Gastrocnemius medialis (tissue), 4 donors: ENCODE measurements around the gene AMIGO3. TPM values are rescaled to one million over a fixed set of nuclear protein-coding genes. Genes with fewer than 3 reads are reported as not detected.
"Not testable (repeated sequence)": the region's sequence is repeated elsewhere in the genome, so short reads cannot be mapped to it uniquely, and the experiment has no call there.

ENCODE experiments used
- ATAC-seq, 2 donors: fragments of 150-250 bp; one replicate each; pipeline ENCODE4 v1.9.1; 2016
- DNase-seq, 2 donors: peaks; one replicate each; pipeline ENCODE4 v3.0.0-alpha.2; 2019
- H3K27ac ChIP-seq, 4 donors: fragments of 200-600 bp; sonication (generic); 1 replicate in 1 of 4; 2 replicates in 3 of 4; pipeline ENCODE4 v1.5.1; 2016 to 2018; ENCODE audit warnings: mild to moderate bottlenecking in 2 of 4, moderate library complexity in 1 of 4
- H3K27me3 ChIP-seq, 3 donors: fragments of 200-600 bp; sonication (generic) in 2 of 3; 1 replicate in 1 of 3; 2 replicates in 2 of 3; pipeline versions ENCODE4 v1.5.1 to v1.6.0; 2016 to 2019; ENCODE audit warnings: mild to moderate bottlenecking in 1 of 3, moderate library complexity in 1 of 3
- H3K36me3 ChIP-seq, 2 donors: fragments of 200-600 bp; sonication (generic) in 1 of 2; one replicate each; pipeline ENCODE4 v1.5.1; 2017 to 2018
- H3K4me1 ChIP-seq, 2 donors: fragments of 200-600 bp; sonication (generic) in 1 of 2; one replicate each; pipeline ENCODE4 v1.5.1; 2016 to 2017; ENCODE audit warnings: mild to moderate bottlenecking in 2 of 2
- H3K4me3 ChIP-seq, 4 donors: fragments of 200-600 bp; sonication (generic) in 3 of 4; 1 replicate in 1 of 4; 2 replicates in 3 of 4; pipeline ENCODE4 v1.5.1; 2016 to 2019; ENCODE audit warnings: mild to moderate bottlenecking in 2 of 4
- H3K9me3 ChIP-seq, 3 donors: fragments of 200-600 bp; sonication (generic) in 2 of 3; 1 replicate in 1 of 3; 2 replicates in 2 of 3; pipeline ENCODE4 v1.5.1; 2016 to 2019
- POLR2A ChIP-seq, 2 donors: fragments of 450-650 bp; IDR thresholded peaks; one replicate each; pipeline ENCODE4 v1.6.1; 2017; ENCODE audit warnings: antibody characterized with exemption in 2 of 2, mild to moderate bottlenecking in 2 of 2, moderate library complexity in 2 of 2
- in situ Hi-C, 4 donors: fragments of 200-750 bp; cut with MboI; loops; one replicate each; pipeline versions ENCODE4 v1.15.0 to v1.8.0; 2017; ENCODE audit warnings: low sequenced_read_pairs in 4 of 4
- intact Hi-C: fragments of 100-400 bp; cut with DNase I; formaldehyde crosslinking; loops from one replicate; pipeline ENCODE4 v1.15.1; 2023; ENCODE audit warnings: low total_unique reads
- total RNA-seq, 4 donors: library from RNA; depleted of rRNA; stranded (reverse); fragments of >200 nt; gene quantifications; one replicate each; pipeline versions ENCODE4 v1.1.0 to v1.2.3, GENCODE V29; 2016
- TF ChIP-seq, protein P1 (sequence below), 5 experiments: fragments of 450-650 bp in 3 of 5; fragments of 200-600 bp in 2 of 5; sonication (generic) in 2 of 5; IDR thresholded peaks in 4 of 5; conservative IDR thresholded peaks in 1 of 5; 1 replicate in 4 of 5; 2 replicates in 1 of 5; pipeline ENCODE4 v1.5.1; 2016 to 2019; ENCODE audit warnings: antibody characterized with exemption in 5 of 5, mild to moderate bottlenecking in 3 of 5, moderate library complexity in 3 of 5

Gene AMIGO3
- total RNA-seq, 4 donors from 2014 or later = 0.10 to 0.76 (median 0.42) TPM; not detected in 1

DNA sequence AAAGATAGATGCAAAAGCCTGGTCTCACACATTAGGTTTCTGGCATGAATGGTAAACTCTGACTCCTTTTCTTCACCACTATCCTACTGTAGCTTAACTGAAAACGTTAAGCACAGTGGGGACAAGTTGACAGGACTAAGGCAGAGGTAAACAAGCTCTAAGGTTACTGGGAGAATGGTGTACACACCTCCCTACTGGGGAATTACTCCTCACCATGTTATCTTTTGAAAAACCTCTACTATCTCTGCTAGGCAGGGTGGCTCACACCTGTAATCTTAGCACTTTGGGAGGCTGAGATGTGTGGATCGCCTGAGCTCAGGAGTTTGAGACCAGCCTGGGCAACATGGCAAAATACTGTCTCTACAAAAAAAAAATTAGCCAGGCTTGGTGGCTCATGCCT, 37.7 kb upstream of the AMIGO3 start:
- intact Hi-C loops = no loop called here
- no peaks in the 10 kb centered on the region for H3K36me3 ChIP-seq
- in situ Hi-C loops = no loop called here
- no peaks in the 10 kb centered on the region for H3K9me3 ChIP-seq
- H3K4me3 ChIP-seq = no peak overlapping the region
- peak overlapping the region in 1 of 4 donors; percentile 36 for H3K27ac ChIP-seq
- H3K4me1 ChIP-seq = peaks cover 48 to 53% of the 10 kb centered on the region in 2 donors
- no peak for DNase-seq
- ATAC-seq = peak in 1 of 2 donors; percentile 41
- TF ChIP-seq, protein P1, sequence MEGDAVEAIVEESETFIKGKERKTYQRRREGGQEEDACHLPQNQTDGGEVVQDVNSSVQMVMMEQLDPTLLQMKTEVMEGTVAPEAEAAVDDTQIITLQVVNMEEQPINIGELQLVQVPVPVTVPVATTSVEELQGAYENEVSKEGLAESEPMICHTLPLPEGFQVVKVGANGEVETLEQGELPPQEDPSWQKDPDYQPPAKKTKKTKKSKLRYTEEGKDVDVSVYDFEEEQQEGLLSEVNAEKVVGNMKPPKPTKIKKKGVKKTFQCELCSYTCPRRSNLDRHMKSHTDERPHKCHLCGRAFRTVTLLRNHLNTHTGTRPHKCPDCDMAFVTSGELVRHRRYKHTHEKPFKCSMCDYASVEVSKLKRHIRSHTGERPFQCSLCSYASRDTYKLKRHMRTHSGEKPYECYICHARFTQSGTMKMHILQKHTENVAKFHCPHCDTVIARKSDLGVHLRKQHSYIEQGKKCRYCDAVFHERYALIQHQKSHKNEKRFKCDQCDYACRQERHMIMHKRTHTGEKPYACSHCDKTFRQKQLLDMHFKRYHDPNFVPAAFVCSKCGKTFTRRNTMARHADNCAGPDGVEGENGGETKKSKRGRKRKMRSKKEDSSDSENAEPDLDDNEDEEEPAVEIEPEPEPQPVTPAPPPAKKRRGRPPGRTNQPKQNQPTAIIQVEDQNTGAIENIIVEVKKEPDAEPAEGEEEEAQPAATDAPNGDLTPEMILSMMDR (IDR thresholded peaks at IDR 0.05 in 4 of 5, conservative IDR thresholded peaks at IDR 0.05 in 1 of 5) = no peak
- TF ChIP-seq POLR2A (IDR thresholded peaks at IDR 0.05) = no peak
- H3K27me3 ChIP-seq = no peaks in the 10 kb centered on the region

DNA sequence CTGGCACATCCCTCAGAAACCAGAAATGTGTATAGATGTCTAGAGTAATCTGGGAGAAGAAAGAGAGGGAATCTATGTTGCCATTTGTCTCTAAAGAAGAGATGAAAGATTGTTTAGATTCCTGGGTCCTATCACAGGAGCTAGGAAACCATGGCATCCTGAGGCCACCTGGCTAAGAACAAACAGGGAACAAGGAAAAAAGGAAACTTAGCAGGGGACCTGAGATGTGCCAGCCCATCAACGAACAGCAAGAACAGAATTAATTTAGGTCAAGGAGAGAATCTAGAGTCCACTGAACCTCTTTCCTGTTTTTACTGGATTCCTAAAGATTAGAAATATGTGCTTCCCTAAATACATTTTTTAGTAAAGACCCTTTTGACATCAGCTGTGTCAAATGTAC, 36.6 kb upstream of the AMIGO3 start:
- peaks cover 48 to 53% of the 10 kb centered on the region in 2 donors for H3K4me1 ChIP-seq
- H3K4me3 ChIP-seq = no peak overlapping the region
- in situ Hi-C loops (no loop called here), intact Hi-C loops (no loop called here)
- no peaks in the 10 kb centered on the region for H3K36me3 ChIP-seq
- no peak for DNase-seq
- no peak for ATAC-seq
- H3K9me3 ChIP-seq = no peaks in the 10 kb centered on the region
- H3K27me3 ChIP-seq = no peaks in the 10 kb centered on the region
- TF ChIP-seq, protein P1 (IDR thresholded peaks at IDR 0.05 in 4 of 5, conservative IDR thresholded peaks at IDR 0.05 in 1 of 5) = no peak
- TF ChIP-seq POLR2A (IDR thresholded peaks at IDR 0.05) = no peak
- H3K27ac ChIP-seq = no peak overlapping the region

DNA sequence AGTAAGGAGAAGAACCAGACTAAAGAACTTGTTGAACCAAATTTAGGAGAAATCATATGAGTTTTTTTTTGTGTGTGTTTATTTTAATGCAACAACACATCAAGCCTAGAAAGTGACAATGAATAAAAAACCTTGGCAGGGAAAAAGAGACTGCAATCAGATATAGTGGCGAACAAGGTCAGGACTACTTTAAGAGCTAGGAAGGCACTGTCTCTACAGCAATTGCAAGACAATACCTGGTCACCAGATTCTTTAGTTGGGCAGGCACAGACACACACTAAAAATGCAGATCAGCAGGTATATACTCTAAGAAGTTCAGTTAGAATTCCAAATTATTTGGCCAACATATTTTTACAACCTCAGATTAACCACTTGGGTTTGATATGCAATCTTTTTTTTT, 35.1 kb upstream of the AMIGO3 start:
- in situ Hi-C loops = no loop called here
- H3K36me3 ChIP-seq = no peaks in the 10 kb centered on the region
- peak; percentile 60 to 63 for ATAC-seq

DNA sequence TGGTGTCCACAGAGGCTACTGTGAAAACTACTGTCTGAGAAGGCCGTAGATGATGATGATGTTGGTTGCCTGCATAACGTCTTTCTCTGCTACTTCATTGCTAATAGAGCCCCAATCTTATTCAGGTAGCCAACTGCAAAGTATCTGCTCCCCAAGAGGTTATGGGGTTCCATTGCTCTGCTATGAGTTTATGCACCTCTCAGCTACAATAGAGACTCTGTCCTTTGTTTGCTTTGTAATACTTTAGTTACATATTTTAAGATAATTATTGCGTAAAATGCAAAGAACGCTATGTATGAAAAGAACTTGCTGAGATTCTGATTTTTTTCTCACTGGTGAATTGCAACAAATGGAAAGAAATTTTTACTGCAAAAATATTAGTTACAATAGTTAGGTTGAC, 32.0 kb upstream of the AMIGO3 start:
- Histone ChIP-seq H3K4me3 (no peak overlapping the region), H3K9me3 (no peaks in the 10 kb centered on the region), H3K27ac (no peak overlapping the region), H3K27me3 (no peaks in the 10 kb centered on the region), H3K4me1 (peaks cover 25 to 34% of the 10 kb centered on the region in 2 donors), H3K36me3 (peaks cover 2 to 13% of the 10 kb centered on the region in 2 donors)
- in situ Hi-C loops (no loop called here), intact Hi-C loops (no loop called here)
- no peak for ATAC-seq
- DNase-seq = no peak
- TF ChIP-seq POLR2A (IDR thresholded peaks at IDR 0.05) = no peak
- TF ChIP-seq, protein P1 (IDR thresholded peaks at IDR 0.05 in 4 of 5, conservative IDR thresholded peaks at IDR 0.05 in 1 of 5) = no peak

More for the DNA sequence above, 35.1 kb upstream of the AMIGO3 start:
- DNase-seq = no peak
- H3K9me3 ChIP-seq = no peaks in the 10 kb centered on the region
- H3K4me3 ChIP-seq = no peak overlapping the region
- H3K27ac ChIP-seq = peak overlapping the region in 1 of 4 donors; percentile 10
- peaks cover 48 to 61% of the 10 kb centered on the region in 2 donors for H3K4me1 ChIP-seq
- H3K27me3 ChIP-seq = no peaks in the 10 kb centered on the region
- no peak for TF ChIP-seq POLR2A (IDR thresholded peaks at IDR 0.05)
- TF ChIP-seq, protein P1 (IDR thresholded peaks at IDR 0.05 in 4 of 5, conservative IDR thresholded peaks at IDR 0.05 in 1 of 5) = no peak
- intact Hi-C loops = no loop called here

DNA sequence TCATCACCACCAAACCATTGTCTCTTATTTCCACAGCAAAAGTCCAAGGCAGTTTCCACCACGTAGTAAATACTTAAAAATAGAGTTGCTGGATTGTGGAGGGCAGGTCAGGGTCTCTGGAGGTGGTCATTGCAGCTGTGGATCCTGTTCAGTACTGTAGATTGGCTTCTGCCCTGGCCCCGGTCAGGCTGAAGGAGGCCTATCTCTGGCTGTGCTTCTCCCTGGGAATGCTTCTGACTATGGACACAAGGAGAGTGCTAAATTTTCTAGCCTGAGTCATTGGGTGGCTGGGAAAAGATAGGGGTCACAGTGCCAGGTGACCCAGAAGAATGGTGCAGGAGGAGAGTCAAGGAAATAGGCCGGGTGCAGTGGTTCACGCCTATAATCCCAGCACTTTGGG, 30.6 kb upstream of the AMIGO3 start:
- ATAC-seq (peak; percentile 32 to 68), DNase-seq (no peak)
- Histone ChIP-seq H3K4me3 (no peak overlapping the region), H3K27me3 (no peaks in the 10 kb centered on the region), H3K9me3 (no peaks in the 10 kb centered on the region), H3K27ac (peak overlapping the region in 2 of 4 donors; percentile 54 to 59), H3K4me1 (peaks cover 14 to 23% of the 10 kb centered on the region in 2 donors), H3K36me3 (peaks cover 2 to 13% of the 10 kb centered on the region in 2 donors)
- TF ChIP-seq, protein P1 (IDR thresholded peaks at IDR 0.05 in 4 of 5, conservative IDR thresholded peaks at IDR 0.05 in 1 of 5) = no peak
- in situ Hi-C loops = no loop called here
- intact Hi-C loops = no loop called here

DNA sequence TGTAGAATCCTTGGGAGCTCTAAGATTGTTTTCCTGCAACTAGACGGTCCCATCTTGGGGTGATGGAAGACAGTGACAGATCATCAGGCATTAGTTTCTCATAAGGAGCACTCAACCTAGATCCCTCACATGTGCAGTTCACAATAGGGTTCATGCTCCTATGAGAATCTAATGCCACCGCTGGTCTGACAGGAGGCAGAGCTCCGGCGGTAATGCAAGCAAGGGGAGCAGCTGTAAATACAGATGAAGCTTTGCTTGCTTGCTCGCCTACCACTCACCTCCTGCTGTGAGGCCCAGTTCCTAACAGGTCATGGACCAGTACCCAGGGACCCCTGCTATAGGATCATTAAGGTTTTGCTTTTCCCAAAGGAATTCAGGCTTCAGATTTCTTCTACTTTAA, 29.4 kb upstream of the AMIGO3 start:
- in situ Hi-C loops, ATAC-seq, H3K9me3 ChIP-seq, H3K27ac ChIP-seq, H3K4me3 ChIP-seq, DNase-seq, H3K27me3 ChIP-seq, intact Hi-C loops: not testable (repeated sequence)
- Histone ChIP-seq H3K36me3 (peaks cover 2 to 13% of the 10 kb centered on the region in 2 donors), H3K4me1 (peaks cover 3 to 13% of the 10 kb centered on the region in 2 donors)
